ENCODE data around the gene MOCS2. TPM values are rescaled to one million over a fixed set of nuclear protein-coding genes. Genes with fewer than 3 reads are reported as not detected.

The MOCS2 gene, protein sequence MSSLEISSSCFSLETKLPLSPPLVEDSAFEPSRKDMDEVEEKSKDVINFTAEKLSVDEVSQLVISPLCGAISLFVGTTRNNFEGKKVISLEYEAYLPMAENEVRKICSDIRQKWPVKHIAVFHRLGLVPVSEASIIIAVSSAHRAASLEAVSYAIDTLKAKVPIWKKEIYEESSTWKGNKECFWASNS
- 17.7 TPM for total RNA-seq

DNA sequence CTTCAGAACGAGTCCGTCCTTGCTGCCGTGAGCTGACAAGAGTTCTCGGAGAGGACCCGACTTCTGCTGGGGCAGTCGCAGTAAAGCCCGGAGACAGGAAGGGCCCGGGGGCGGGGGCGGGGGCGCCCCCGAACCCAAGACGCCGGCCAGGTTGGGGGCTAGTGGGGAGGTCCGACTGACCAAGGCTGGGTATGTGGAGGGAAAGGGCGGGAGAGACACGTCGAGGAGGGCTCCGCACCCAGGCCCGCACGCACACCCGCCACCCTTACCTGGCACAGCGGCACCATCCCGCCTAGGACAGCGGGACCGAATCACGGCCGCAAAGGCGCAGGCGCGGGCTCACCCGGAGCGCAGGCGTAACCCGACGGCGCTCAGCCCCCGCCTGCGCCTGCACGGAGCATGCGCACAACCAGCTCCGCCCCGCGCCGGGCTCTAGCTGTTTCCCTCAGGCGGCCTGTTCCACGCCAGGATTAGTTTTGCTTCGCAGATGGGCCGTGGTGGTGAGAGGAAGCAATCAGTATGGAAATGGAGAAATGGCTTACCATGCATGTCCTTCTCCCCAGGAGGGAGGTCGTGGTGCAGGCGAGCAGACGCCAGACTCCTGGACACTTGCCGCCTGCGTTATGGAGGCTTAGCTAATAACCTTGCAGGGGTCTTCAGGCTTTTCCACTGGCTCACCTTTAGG lies at the start of gene MOCS2:
Gene MOCS2 (minus strand): TSS at position 315 of the 685 bp plus-strand sequence. CDS start 2,583 bp downstream, outside the sequence.
- Histone ChIP-seq H3K36me3 (ENCODE audit: control insufficient read depth in 3 of 3, insufficient read depth in 3 of 3, low read length in 3 of 3) (peaks cover 2 to 19% (median 13%) of the 10 kb centered on the region in 3 donors), H3K27ac (ENCODE audit: low read depth, low read length) (peak within 1 kb of the TSS; percentile 38), H3K4me1 (ENCODE audit: control insufficient read depth in 3 of 3, insufficient read depth in 3 of 3, low read length in 3 of 3) (peaks cover 0 to 18% (median 14%) of the 10 kb centered on the region in 3 donors), H3K4me3 (ENCODE audit: low read length in 3 of 3) (peak within 1 kb of the TSS; percentile 96 to 98 (median 97)), H3K9ac (ENCODE audit: low read depth in 1 of 3, low read length in 3 of 3) (peak within 1 kb of the TSS; percentile 84 to 96 (median 90)), H3K27me3 (ENCODE audit: control insufficient read depth in 3 of 3, insufficient read depth in 3 of 3, low read length in 3 of 3) (no peaks in the 10 kb centered on the region), H3K9me3 (ENCODE audit: control insufficient read depth in 3 of 3, low read length in 3 of 3) (no peaks in the 10 kb centered on the region)

DNA sequence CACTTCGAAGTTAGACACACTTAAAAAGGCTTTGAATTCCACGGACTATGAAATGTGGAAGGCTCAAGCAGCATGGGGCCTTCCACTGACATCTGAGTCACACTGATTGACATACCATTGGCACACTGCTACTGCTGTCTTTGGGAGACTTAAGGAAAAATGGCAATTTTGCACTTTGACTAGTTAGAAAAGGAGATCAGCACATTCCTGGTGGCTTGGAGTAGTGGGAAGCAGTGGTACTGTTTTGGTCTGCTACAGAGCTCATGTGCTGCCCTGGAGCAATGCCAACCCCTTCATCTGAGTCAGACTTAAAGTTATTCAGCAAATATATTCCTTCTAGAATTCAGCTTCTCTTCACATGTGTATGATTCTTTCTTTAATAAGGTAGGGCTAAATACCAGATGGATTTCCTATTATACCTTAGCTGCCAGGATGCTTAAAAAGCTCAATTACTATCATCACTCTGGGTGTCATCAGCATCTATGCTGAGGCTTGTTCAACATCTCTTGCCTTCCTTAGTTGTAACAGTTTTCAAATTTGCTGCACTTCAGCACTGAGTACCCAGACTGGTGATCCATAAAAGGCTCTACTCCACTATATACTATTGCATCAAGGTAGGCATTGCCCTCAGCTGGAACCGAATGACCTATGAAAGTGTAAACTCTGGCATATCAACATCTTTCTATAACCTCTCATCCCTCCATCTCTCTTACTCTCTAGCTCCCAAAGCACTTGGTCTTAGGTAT lies 42.3 kb upstream of the MOCS2 start:
- Histone ChIP-seq H3K9ac (ENCODE audit: low read depth in 1 of 3, low read length in 3 of 3) (no peak overlapping the region), H3K4me3 (ENCODE audit: low read length in 3 of 3) (no peak overlapping the region), H3K27me3 (ENCODE audit: control insufficient read depth in 3 of 3, insufficient read depth in 3 of 3, low read length in 3 of 3) (no peaks in the 10 kb centered on the region), H3K9me3 (ENCODE audit: control insufficient read depth in 3 of 3, low read length in 3 of 3) (no peaks in the 10 kb centered on the region), H3K4me1 (ENCODE audit: control insufficient read depth in 3 of 3, insufficient read depth in 3 of 3, low read length in 3 of 3) (no peaks in the 10 kb centered on the region), H3K36me3 (ENCODE audit: control insufficient read depth in 3 of 3, insufficient read depth in 3 of 3, low read length in 3 of 3) (no peaks in the 10 kb centered on the region), H3K27ac (ENCODE audit: low read depth, low read length) (no peak overlapping the region)

DNA sequence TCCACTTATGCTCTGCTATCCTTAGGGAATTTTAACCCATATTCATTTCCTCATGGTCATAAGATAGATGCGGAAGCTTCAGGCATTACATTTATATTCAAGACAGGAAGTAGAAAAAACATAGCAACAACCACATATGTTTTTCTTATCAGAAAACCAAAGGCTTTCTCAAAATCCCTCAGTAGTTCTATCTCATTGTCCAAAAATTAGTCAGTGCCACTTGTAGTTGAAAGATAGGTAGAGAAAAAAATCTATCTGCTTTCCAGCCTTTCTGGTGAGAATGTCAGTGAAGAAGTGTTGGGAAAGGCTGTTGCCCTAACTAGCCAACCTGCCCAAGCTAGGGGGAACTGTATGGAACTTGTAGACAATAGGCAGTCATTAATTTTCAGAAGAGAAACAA lies 23.5 kb upstream of the MOCS2 start:
- Histone ChIP-seq H3K4me3 (ENCODE audit: low read length in 3 of 3) (no peak overlapping the region), H3K36me3 (ENCODE audit: control insufficient read depth in 3 of 3, insufficient read depth in 3 of 3, low read length in 3 of 3) (no peaks in the 10 kb centered on the region), H3K27me3 (ENCODE audit: control insufficient read depth in 3 of 3, insufficient read depth in 3 of 3, low read length in 3 of 3) (no peaks in the 10 kb centered on the region), H3K9me3 (ENCODE audit: control insufficient read depth in 3 of 3, low read length in 3 of 3) (no peaks in the 10 kb centered on the region), H3K9ac (ENCODE audit: low read depth in 1 of 3, low read length in 3 of 3) (no peak overlapping the region), H3K4me1 (ENCODE audit: control insufficient read depth in 3 of 3, insufficient read depth in 3 of 3, low read length in 3 of 3) (no peaks in the 10 kb centered on the region), H3K27ac (ENCODE audit: low read depth, low read length) (no peak overlapping the region)

DNA sequence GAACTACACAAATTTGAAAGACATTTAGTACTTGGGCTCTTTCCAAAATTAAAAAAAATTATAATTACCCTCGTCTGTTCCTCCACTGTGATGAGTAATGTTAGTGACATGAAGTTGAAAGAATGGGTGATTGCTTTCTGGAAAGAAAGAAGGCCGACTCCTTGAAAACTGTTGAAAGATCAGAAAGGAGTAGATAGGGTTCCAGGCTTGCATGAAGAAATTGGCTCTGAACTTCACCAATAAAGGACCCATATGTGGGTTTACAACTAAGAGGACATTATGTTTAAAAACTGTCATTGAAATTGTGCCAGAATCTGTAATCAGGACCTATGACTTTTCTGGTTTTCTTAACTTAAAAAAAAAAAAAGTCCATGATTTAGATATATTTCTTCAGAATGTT lies 20.7 kb upstream of the MOCS2 start:
- no peaks in the 10 kb centered on the region for H3K9me3 ChIP-seq (ENCODE audit: control insufficient read depth in 3 of 3, low read length in 3 of 3)
- no peaks in the 10 kb centered on the region for H3K4me1 ChIP-seq (ENCODE audit: control insufficient read depth in 3 of 3, insufficient read depth in 3 of 3, low read length in 3 of 3)
- H3K27me3 ChIP-seq (ENCODE audit: control insufficient read depth in 3 of 3, insufficient read depth in 3 of 3, low read length in 3 of 3): no peaks in the 10 kb centered on the region
- no peak overlapping the region for H3K9ac ChIP-seq (ENCODE audit: low read depth in 1 of 3, low read length in 3 of 3)
- no peaks in the 10 kb centered on the region for H3K36me3 ChIP-seq (ENCODE audit: control insufficient read depth in 3 of 3, insufficient read depth in 3 of 3, low read length in 3 of 3)
- H3K4me3 ChIP-seq (ENCODE audit: low read length in 3 of 3): no peak overlapping the region
- H3K27ac ChIP-seq (ENCODE audit: low read depth, low read length): no peak overlapping the region

DNA sequence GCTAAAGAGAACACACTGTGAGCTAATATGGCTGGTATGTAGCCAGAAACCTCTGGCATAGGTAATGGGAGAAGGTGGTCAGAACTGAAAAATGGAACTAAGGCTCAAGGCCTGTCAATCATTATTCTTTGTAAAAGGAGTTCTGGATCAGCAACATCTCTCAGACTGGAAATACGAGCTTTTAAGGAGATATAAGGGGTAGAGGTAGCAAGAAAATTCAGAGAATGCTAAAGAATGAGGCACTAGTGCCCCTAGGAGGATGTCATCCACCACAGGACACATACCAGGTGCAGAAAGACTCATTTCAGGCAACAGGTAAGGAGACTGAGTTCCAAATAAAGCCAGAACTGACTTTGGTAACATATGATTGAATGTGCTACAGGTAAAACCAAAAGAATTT lies 18.9 kb upstream of the MOCS2 start:
- Histone ChIP-seq H3K4me3 (ENCODE audit: low read length in 3 of 3) (no peak overlapping the region), H3K9ac (ENCODE audit: low read depth in 1 of 3, low read length in 3 of 3) (no peak overlapping the region), H3K36me3 (ENCODE audit: control insufficient read depth in 3 of 3, insufficient read depth in 3 of 3, low read length in 3 of 3) (no peaks in the 10 kb centered on the region), H3K4me1 (ENCODE audit: control insufficient read depth in 3 of 3, insufficient read depth in 3 of 3, low read length in 3 of 3) (no peaks in the 10 kb centered on the region), H3K27ac (ENCODE audit: low read depth, low read length) (no peak overlapping the region), H3K27me3 (ENCODE audit: control insufficient read depth in 3 of 3, insufficient read depth in 3 of 3, low read length in 3 of 3) (no peaks in the 10 kb centered on the region), H3K9me3 (ENCODE audit: control insufficient read depth in 3 of 3, low read length in 3 of 3) (no peaks in the 10 kb centered on the region)

DNA sequence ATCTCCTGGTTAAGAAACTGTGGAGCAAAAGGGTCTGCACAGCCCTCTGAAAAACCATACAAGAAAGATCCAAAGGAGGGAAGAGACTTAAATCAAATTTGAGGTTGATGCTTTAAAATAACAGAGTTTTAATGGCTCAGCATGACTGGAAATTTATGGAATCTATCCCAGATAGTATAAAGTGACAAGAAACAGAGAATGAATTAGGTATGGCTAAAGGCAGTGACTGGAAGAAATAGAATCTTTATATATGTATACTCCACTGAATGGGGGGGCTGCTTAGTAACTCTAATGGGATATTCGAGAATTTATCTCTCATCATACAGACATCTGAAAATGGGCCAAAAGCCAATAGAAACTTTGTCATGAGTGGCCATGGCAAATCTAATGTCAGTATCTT lies 17.6 kb upstream of the MOCS2 start:
- no peak overlapping the region for H3K27ac ChIP-seq (ENCODE audit: low read depth, low read length)
- no peak overlapping the region for H3K4me3 ChIP-seq (ENCODE audit: low read length in 3 of 3)
- no peaks in the 10 kb centered on the region for H3K4me1 ChIP-seq (ENCODE audit: control insufficient read depth in 3 of 3, insufficient read depth in 3 of 3, low read length in 3 of 3)
- H3K36me3 ChIP-seq (ENCODE audit: control insufficient read depth in 3 of 3, insufficient read depth in 3 of 3, low read length in 3 of 3): no peaks in the 10 kb centered on the region
- no peak overlapping the region for H3K9ac ChIP-seq (ENCODE audit: low read depth in 1 of 3, low read length in 3 of 3)
- H3K27me3 ChIP-seq (ENCODE audit: control insufficient read depth in 3 of 3, insufficient read depth in 3 of 3, low read length in 3 of 3): no peaks in the 10 kb centered on the region
- H3K9me3 ChIP-seq (ENCODE audit: control insufficient read depth in 3 of 3, low read length in 3 of 3): no peaks in the 10 kb centered on the region

DNA sequence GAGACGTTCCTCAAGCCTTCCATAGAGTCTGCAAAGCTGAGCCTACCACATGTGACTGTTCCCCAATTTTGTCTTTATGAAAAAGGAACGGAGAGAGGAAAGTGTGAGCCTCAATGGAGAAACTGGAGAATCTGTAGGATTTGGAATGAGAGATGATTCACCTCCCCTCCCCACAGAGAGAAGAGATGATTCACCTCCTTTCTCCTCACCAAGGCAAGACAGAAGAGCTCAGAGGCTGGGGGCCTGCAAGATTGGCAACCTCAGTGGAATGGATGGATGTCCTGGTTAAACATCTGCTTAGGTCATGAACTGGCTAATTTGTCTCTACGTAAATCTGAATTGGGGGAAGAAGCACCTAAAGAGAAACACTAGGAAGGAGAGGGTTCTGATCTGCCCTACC lies 17.0 kb upstream of the MOCS2 start:
- Histone ChIP-seq H3K36me3 (ENCODE audit: control insufficient read depth in 3 of 3, insufficient read depth in 3 of 3, low read length in 3 of 3) (no peaks in the 10 kb centered on the region), H3K4me3 (ENCODE audit: low read length in 3 of 3) (no peak overlapping the region), H3K9me3 (ENCODE audit: control insufficient read depth in 3 of 3, low read length in 3 of 3) (no peaks in the 10 kb centered on the region), H3K9ac (ENCODE audit: low read depth in 1 of 3, low read length in 3 of 3) (no peak overlapping the region), H3K27ac (ENCODE audit: low read depth, low read length) (no peak overlapping the region), H3K27me3 (ENCODE audit: control insufficient read depth in 3 of 3, insufficient read depth in 3 of 3, low read length in 3 of 3) (no peaks in the 10 kb centered on the region), H3K4me1 (ENCODE audit: control insufficient read depth in 3 of 3, insufficient read depth in 3 of 3, low read length in 3 of 3) (no peaks in the 10 kb centered on the region)

DNA sequence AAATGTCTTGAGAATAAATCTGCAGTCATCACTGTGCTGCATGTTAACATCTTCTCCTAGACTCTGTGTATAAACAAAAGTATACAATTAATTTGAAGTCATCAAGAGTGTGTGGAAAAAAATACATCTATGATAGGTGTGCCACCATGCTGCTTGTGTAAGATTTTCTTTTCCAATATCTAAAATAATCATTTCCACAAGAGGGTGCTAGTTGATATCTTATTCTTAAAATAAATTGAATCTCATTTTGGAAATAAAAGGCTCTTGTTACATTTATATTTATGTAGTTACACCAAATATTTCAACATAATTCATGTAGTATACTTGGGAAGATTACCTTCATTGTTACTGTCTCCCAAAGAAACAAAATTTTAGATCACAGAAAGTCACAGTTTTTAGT lies 14.1 kb upstream of the MOCS2 start:
- Histone ChIP-seq H3K4me3 (ENCODE audit: low read length in 3 of 3) (no peak overlapping the region), H3K27me3 (ENCODE audit: control insufficient read depth in 3 of 3, insufficient read depth in 3 of 3, low read length in 3 of 3) (no peaks in the 10 kb centered on the region), H3K4me1 (ENCODE audit: control insufficient read depth in 3 of 3, insufficient read depth in 3 of 3, low read length in 3 of 3) (no peaks in the 10 kb centered on the region), H3K9ac (ENCODE audit: low read depth in 1 of 3, low read length in 3 of 3) (no peak overlapping the region), H3K27ac (ENCODE audit: low read depth, low read length) (no peak overlapping the region), H3K36me3 (ENCODE audit: control insufficient read depth in 3 of 3, insufficient read depth in 3 of 3, low read length in 3 of 3) (no peaks in the 10 kb centered on the region), H3K9me3 (ENCODE audit: control insufficient read depth in 3 of 3, low read length in 3 of 3) (no peaks in the 10 kb centered on the region)

DNA sequence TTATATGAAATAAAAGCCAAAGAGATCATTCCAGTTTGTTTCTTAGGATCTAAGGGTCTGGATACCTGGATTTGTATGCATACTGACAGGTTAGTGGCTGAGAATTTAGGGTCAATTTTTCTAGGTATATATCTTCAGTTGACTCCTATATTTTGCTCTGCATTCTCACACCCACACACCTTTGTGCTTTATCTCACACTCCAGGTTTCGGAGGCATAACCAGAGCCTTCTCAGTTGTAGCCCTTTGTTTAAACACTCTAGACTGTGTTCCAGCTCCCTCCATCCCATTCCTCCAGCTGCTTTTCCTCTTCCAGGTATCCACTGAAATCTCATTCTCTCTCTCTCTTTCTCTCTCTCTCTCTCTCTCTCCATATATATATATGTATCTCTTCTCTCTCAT lies 10.6 kb upstream of the MOCS2 start:
- Histone ChIP-seq H3K9me3 (ENCODE audit: control insufficient read depth in 3 of 3, low read length in 3 of 3) (no peaks in the 10 kb centered on the region), H3K27ac (ENCODE audit: low read depth, low read length) (no peak overlapping the region), H3K9ac (ENCODE audit: low read depth in 1 of 3, low read length in 3 of 3) (no peak overlapping the region), H3K36me3 (ENCODE audit: control insufficient read depth in 3 of 3, insufficient read depth in 3 of 3, low read length in 3 of 3) (no peaks in the 10 kb centered on the region), H3K4me1 (ENCODE audit: control insufficient read depth in 3 of 3, insufficient read depth in 3 of 3, low read length in 3 of 3) (no peaks in the 10 kb centered on the region), H3K27me3 (ENCODE audit: control insufficient read depth in 3 of 3, insufficient read depth in 3 of 3, low read length in 3 of 3) (no peaks in the 10 kb centered on the region), H3K4me3 (ENCODE audit: low read length in 3 of 3) (no peak overlapping the region)

DNA sequence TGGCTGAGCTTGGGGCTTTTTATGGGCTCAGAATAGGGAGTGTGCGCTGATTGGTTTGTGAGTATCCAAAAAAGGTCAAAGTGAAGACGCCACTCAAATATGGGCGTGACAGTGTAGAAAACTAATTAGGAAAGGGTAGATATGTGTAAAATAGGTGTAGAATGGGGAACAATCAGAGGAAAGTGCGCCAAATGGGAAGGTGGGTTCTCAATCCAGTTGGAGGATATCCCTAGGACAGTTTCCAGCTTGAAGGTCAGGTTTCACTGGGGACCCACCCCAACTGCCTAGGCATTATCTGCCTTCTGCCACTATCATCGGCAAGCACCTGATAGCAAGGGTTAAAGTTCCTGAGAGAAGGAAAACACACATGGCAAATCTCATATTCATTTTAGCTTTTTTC lies 9.3 kb upstream of the MOCS2 start:
- Histone ChIP-seq H3K4me1 (ENCODE audit: control insufficient read depth in 3 of 3, insufficient read depth in 3 of 3, low read length in 3 of 3) (no peaks in the 10 kb centered on the region), H3K4me3 (ENCODE audit: low read length in 3 of 3) (no peak overlapping the region), H3K27me3 (ENCODE audit: control insufficient read depth in 3 of 3, insufficient read depth in 3 of 3, low read length in 3 of 3) (no peaks in the 10 kb centered on the region), H3K36me3 (ENCODE audit: control insufficient read depth in 3 of 3, insufficient read depth in 3 of 3, low read length in 3 of 3) (peaks cover 0 to 2% (median 0%) of the 10 kb centered on the region in 3 donors), H3K27ac (ENCODE audit: low read depth, low read length) (no peak overlapping the region), H3K9ac (ENCODE audit: low read depth in 1 of 3, low read length in 3 of 3) (no peak overlapping the region), H3K9me3 (ENCODE audit: control insufficient read depth in 3 of 3, low read length in 3 of 3) (no peaks in the 10 kb centered on the region)

All from skeletal muscle tissue (tissue), 4 donors.